Suprapubic skin (tissue), 4 donors: ENCODE data around the gene EGF.

Experiments used
- EP300 ChIP-seq: sonication (generic); formaldehyde crosslinking; IDR thresholded peaks from one replicate; pipeline ENCODE4 v1.6.1; 2017; ENCODE audit warnings: antibody characterized with exemption
- POLR2A ChIP-seq, 2 donors: fragments of 450-650 bp; IDR thresholded peaks; one replicate each; pipeline ENCODE4 v1.6.1; 2017; ENCODE audit warnings: antibody characterized with exemption in 2 of 2, mild to moderate bottlenecking in 2 of 2, moderate library complexity in 2 of 2
- POLR2AphosphoS5 ChIP-seq, 3 donors: sonication (generic); formaldehyde crosslinking; IDR thresholded peaks; one replicate each; pipeline ENCODE4 v1.6.1; 2017; ENCODE audit warnings: antibody characterized with exemption in 3 of 3
- TF ChIP-seq, protein P1 (sequence below), 2 donors: fragments of 200-600 bp in 1 of 2; fragments of 450-650 bp in 1 of 2; sonication (generic) in 1 of 2; IDR thresholded peaks; one replicate each; pipeline ENCODE4 v1.5.1; 2016 to 2019; ENCODE audit warnings: antibody characterized with exemption in 2 of 2, mild to moderate bottlenecking in 1 of 2, moderate library complexity in 1 of 2

DNA sequence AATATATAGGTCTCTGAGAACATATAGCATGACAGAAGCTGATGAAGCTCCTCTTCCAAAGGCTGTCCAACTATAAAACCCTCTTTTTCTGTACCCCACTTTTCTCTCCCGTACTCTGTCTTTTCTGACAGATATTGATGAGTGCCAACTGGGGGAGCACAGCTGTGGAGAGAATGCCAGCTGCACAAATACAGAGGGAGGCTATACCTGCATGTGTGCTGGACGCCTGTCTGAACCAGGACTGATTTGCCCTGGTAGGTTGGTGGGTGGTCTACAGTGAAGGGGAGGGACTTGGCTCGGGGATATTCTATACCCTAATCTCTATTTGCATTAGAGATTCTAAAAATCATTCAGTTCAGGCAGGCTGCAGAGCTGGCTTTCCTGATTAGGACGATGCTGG is 80.4 kb downstream of the EGF start:
- TF ChIP-seq, protein P1, sequence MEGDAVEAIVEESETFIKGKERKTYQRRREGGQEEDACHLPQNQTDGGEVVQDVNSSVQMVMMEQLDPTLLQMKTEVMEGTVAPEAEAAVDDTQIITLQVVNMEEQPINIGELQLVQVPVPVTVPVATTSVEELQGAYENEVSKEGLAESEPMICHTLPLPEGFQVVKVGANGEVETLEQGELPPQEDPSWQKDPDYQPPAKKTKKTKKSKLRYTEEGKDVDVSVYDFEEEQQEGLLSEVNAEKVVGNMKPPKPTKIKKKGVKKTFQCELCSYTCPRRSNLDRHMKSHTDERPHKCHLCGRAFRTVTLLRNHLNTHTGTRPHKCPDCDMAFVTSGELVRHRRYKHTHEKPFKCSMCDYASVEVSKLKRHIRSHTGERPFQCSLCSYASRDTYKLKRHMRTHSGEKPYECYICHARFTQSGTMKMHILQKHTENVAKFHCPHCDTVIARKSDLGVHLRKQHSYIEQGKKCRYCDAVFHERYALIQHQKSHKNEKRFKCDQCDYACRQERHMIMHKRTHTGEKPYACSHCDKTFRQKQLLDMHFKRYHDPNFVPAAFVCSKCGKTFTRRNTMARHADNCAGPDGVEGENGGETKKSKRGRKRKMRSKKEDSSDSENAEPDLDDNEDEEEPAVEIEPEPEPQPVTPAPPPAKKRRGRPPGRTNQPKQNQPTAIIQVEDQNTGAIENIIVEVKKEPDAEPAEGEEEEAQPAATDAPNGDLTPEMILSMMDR (IDR thresholded peaks at IDR 0.05): no peak
- no peak for TF ChIP-seq POLR2AphosphoS5 (IDR thresholded peaks at IDR 0.05)
- TF ChIP-seq POLR2A (IDR thresholded peaks at IDR 0.05): no peak
- no peak for TF ChIP-seq EP300
